ENCODE measurements around the gene PARPBP. TPM values are rescaled to one million over a fixed set of nuclear protein-coding genes. Genes with fewer than 3 reads are reported as not detected.

PARPBP gene
- total and polyA plus RNA-seq, 10 donors, result 2.9 to 7.7 (median 5.1) TPM

DNA sequence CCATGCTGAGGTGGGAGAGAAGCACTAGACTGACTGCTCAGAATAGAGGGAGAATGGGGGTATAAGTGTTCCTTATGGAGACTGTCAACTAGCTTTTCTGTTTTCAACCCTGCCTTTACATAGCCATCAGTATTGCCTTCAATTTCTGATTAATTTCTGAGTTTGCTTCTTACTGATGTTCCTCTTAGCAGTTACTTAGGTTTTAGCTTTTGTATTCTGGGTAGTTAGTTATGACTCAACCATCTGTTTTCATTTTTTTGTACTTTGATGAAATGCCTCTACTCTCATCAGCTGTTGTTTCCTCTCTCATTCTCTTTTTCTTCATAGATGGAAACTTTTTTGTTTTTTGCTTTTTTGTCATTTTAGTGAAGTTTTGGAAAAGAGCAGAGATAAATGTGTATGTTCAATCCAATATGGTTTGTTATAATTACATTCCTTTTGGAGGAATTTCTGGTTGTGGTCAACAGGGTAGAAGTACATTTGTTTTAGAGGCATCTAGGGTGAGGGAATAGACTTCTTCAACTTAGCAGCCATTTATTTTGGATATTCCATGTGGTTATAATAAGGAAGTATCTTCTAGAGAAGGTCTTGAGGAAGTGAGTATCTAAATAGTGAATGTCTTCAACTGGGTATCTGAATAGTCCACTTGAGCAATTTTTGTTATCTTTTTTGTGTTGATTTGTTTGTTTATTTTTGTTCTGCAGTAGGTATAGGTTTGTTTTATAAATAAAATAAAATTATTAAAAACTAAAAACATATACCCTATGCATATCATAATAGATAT lies 48.0 kb downstream of the PARPBP start:
- no peaks in the 10 kb centered on the region for H3K27me3 ChIP-seq (replicated peaks in 1 of 7)

GRCh38 chr12:102169922-102170621 lies 50.1 kb downstream of the PARPBP start:
- Histone ChIP-seq H3K27ac (no peak overlapping the region), H3K4me1 (no peaks in the 10 kb centered on the region), H3K4me3 (no peak overlapping the region), H3K36me3 (no peaks in the 10 kb centered on the region), H3K9me3 (no peaks in the 10 kb centered on the region), H3K27me3 (replicated peaks in 1 of 7) (no peaks in the 10 kb centered on the region)
- peak; percentile 38 to 73 (median 67) for TF ChIP-seq CTCF (IDR thresholded peaks at IDR 0.05 in 8 of 11, conservative IDR thresholded peaks at IDR 0.05 in 3 of 11)
- no peak for TF ChIP-seq POLR2AphosphoS5 (IDR thresholded peaks at IDR 0.05)
- TF ChIP-seq POLR2A (IDR thresholded peaks at IDR 0.05), result no peak
- intact Hi-C loops (cut with DNase I; ENCODE audit: low total_unique reads), result loop anchor here (5.0 kb wide), 1 partner anchor 312 kb away; the partner anchor contains the start of gene IGF1
- WGBS, 5 donors, result 93 to 98% (median 96%) methylated on average over 2 of the region's 2 CpGs
- no peak for DNase-seq

More for the DNA sequence above, 48.0 kb downstream of the PARPBP start:
- intact Hi-C loops (cut with DNase I; ENCODE audit: low total_unique reads), result loop anchor here (5.0 kb wide), 1 partner anchor 314 kb away; the partner anchor contains the start of gene IGF1
- DNase-seq, result no peak
- H3K9me3 ChIP-seq, result no peaks in the 10 kb centered on the region
- H3K4me3 ChIP-seq, result no peak overlapping the region
- no peaks in the 10 kb centered on the region for H3K36me3 ChIP-seq
- no peak for TF ChIP-seq POLR2A (IDR thresholded peaks at IDR 0.05)
- TF ChIP-seq POLR2AphosphoS5 (IDR thresholded peaks at IDR 0.05), result no peak
- TF ChIP-seq CTCF (IDR thresholded peaks at IDR 0.05 in 8 of 11, conservative IDR thresholded peaks at IDR 0.05 in 3 of 11), result no peak
- H3K27ac ChIP-seq, result no peak overlapping the region
- no peaks in the 10 kb centered on the region for H3K4me1 ChIP-seq

GRCh38 chr12:102171951-102172350 lies 52.0 kb downstream of the PARPBP start:
- TF ChIP-seq CTCF (IDR thresholded peaks at IDR 0.05 in 8 of 11, conservative IDR thresholded peaks at IDR 0.05 in 3 of 11) (no peak), POLR2A (IDR thresholded peaks at IDR 0.05) (no peak), POLR2AphosphoS5 (IDR thresholded peaks at IDR 0.05) (no peak)
- Histone ChIP-seq H3K4me1 (no peaks in the 10 kb centered on the region), H3K27me3 (replicated peaks in 1 of 7) (no peaks in the 10 kb centered on the region), H3K4me3 (no peak overlapping the region), H3K9me3 (no peaks in the 10 kb centered on the region), H3K36me3 (no peaks in the 10 kb centered on the region), H3K27ac (no peak overlapping the region)
- intact Hi-C loops (cut with DNase I; ENCODE audit: low total_unique reads), result no loop called here
- DNase-seq, result no peak

DNA sequence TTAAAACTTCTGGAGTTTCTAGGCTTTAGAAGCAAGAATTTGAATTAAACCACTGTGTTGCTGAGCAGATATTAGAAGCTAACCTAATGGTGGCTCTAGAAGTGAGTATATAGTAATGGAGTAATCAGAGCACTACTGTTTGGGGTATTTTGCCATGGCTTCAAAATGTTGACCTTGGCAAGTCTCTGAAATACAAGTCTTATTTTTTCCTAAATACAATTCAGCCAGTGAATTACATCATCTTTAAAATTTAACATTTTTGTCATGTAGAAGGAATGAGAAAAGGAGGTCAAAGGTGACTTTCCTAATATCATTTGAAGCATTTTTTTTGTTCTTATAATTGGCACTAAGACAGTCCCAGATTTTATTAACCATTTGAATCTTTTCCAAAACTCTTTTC lies 52.5 kb downstream of the PARPBP start:
- TF ChIP-seq POLR2A (IDR thresholded peaks at IDR 0.05) (no peak), CTCF (IDR thresholded peaks at IDR 0.05 in 8 of 11, conservative IDR thresholded peaks at IDR 0.05 in 3 of 11) (no peak), POLR2AphosphoS5 (IDR thresholded peaks at IDR 0.05) (no peak)
- H3K4me1 ChIP-seq, result no peaks in the 10 kb centered on the region
- no peak for DNase-seq
- intact Hi-C loops (cut with DNase I; ENCODE audit: low total_unique reads), result no loop called here
- H3K4me3 ChIP-seq, result no peak overlapping the region
- H3K27me3 ChIP-seq (replicated peaks in 1 of 7), result no peaks in the 10 kb centered on the region
- no peaks in the 10 kb centered on the region for H3K36me3 ChIP-seq
- H3K9me3 ChIP-seq, result no peaks in the 10 kb centered on the region
- no peak overlapping the region for H3K27ac ChIP-seq
